HEK293 (cell line): ENCODE results near the gene HOXA10.

Experiments
- GLIS2 ChIP-seq: fragments of 450-650 bp; formaldehyde crosslinking; IDR thresholded peaks from 2 replicates; pipeline ENCODE4 v1.5.1; 2016; ENCODE audit warnings: missing biosample characterization, missing genetic modification characterization
- KLF1 ChIP-seq: fragments of 450-650 bp; formaldehyde crosslinking; IDR thresholded peaks from 2 replicates; pipeline ENCODE4 v1.5.1; 2016; ENCODE audit warnings: missing biosample characterization, missing genetic modification characterization
- KLF7 ChIP-seq: fragments of 450-650 bp; formaldehyde crosslinking; IDR thresholded peaks from 2 replicates; pipeline ENCODE4 v1.5.1; 2016; ENCODE audit warnings: missing biosample characterization, missing genetic modification characterization, borderline replicate concordance
- SCRT2 ChIP-seq: fragments of 450-650 bp; formaldehyde crosslinking; IDR thresholded peaks from 2 replicates; pipeline ENCODE4 v1.5.1; 2016; ENCODE audit warnings: missing biosample characterization, missing genetic modification characterization
- ZBTB1 ChIP-seq: fragments of 450-650 bp; formaldehyde crosslinking; IDR thresholded peaks from 2 replicates; pipeline ENCODE4 v1.5.1; 2016; ENCODE audit warnings: missing biosample characterization, missing genetic modification characterization
- ZBTB17 ChIP-seq: fragments of 450-650 bp; formaldehyde crosslinking; IDR thresholded peaks from 2 replicates; pipeline ENCODE4 v1.5.1; 2016; ENCODE audit warnings: missing biosample characterization, missing genetic modification characterization
- ZFHX2 ChIP-seq: fragments of 450-650 bp; formaldehyde crosslinking; conservative IDR thresholded peaks from 2 replicates; pipeline ENCODE4 v1.5.1; 2016; ENCODE audit warnings: missing biosample characterization, missing genetic modification characterization
- ZFP41 ChIP-seq: fragments of 450-650 bp; formaldehyde crosslinking; IDR thresholded peaks from 2 replicates; pipeline ENCODE4 v1.5.1; 2016; ENCODE audit warnings: missing biosample characterization, missing genetic modification characterization, borderline replicate concordance
- ZNF121 ChIP-seq: fragments of 450-650 bp; formaldehyde crosslinking; IDR thresholded peaks from 2 replicates; pipeline ENCODE4 v1.5.1; 2016; ENCODE audit warnings: missing biosample characterization, missing genetic modification characterization
- ZNF138 ChIP-seq: fragments of 450-650 bp; formaldehyde crosslinking; IDR thresholded peaks from 2 replicates; pipeline ENCODE4 v1.5.1; 2016; ENCODE audit warnings: missing biosample characterization, missing genetic modification characterization, borderline replicate concordance
- ZNF146 ChIP-seq: fragments of 450-650 bp; formaldehyde crosslinking; IDR thresholded peaks from 2 replicates; pipeline ENCODE4 v1.5.1; 2016; ENCODE audit warnings: missing biosample characterization, missing genetic modification characterization
- ZNF16 ChIP-seq: fragments of 450-650 bp; formaldehyde crosslinking; IDR thresholded peaks from 2 replicates; pipeline ENCODE4 v1.5.1; 2016; ENCODE audit warnings: low read depth, missing biosample characterization, missing genetic modification characterization
- ZNF184 ChIP-seq: fragments of 450-650 bp; IDR thresholded peaks from 2 replicates; pipeline ENCODE4 v1.5.1; 2018; ENCODE audit warnings: missing biosample characterization, mild to moderate bottlenecking, missing genetic modification characterization
- ZNF19 ChIP-seq: fragments of 450-650 bp; formaldehyde crosslinking; IDR thresholded peaks from 2 replicates; pipeline ENCODE4; 2016; ENCODE audit warnings: missing biosample characterization, missing genetic modification characterization, low read depth
- ZNF335 ChIP-seq: fragments of 450-650 bp; formaldehyde crosslinking; conservative IDR thresholded peaks from 2 replicates; pipeline ENCODE4 v1.5.1; 2016; ENCODE audit warnings: missing biosample characterization, missing genetic modification characterization
- ZNF341 ChIP-seq: fragments of 450-650 bp; formaldehyde crosslinking; IDR thresholded peaks from 2 replicates; pipeline ENCODE4; 2016; ENCODE audit warnings: low read depth, missing biosample characterization, missing genetic modification characterization
- ZNF350 ChIP-seq: fragments of 450-650 bp; formaldehyde crosslinking; IDR thresholded peaks from 2 replicates; pipeline ENCODE4 v1.5.0; 2017; ENCODE audit warnings: missing biosample characterization, mild to moderate bottlenecking, missing genetic modification characterization
- ZNF354C ChIP-seq: fragments of 450-650 bp; formaldehyde crosslinking; IDR thresholded peaks from 2 replicates; pipeline ENCODE4 v1.5.1; 2016; ENCODE audit warnings: missing biosample characterization, missing genetic modification characterization, low read depth, borderline replicate concordance
- ZNF391 ChIP-seq: fragments of 450-650 bp; formaldehyde crosslinking; IDR thresholded peaks from 2 replicates; pipeline ENCODE4 v1.5.1; 2016; ENCODE audit warnings: low read depth, missing biosample characterization, missing genetic modification characterization, borderline replicate concordance
- ZNF416 ChIP-seq: fragments of 450-650 bp; formaldehyde crosslinking; IDR thresholded peaks from 2 replicates; pipeline ENCODE4 v1.5.1; 2016; ENCODE audit warnings: missing biosample characterization, missing genetic modification characterization
- ZNF501 ChIP-seq: fragments of 450-650 bp; formaldehyde crosslinking; IDR thresholded peaks from 2 replicates; pipeline ENCODE4 v1.5.1; 2016; ENCODE audit warnings: missing biosample characterization, missing genetic modification characterization
- ZNF558 ChIP-seq: fragments of 450-650 bp; formaldehyde crosslinking; IDR thresholded peaks from 2 replicates; pipeline ENCODE4 v1.5.1; 2016; ENCODE audit warnings: missing biosample characterization, missing genetic modification characterization
- ZNF580 ChIP-seq: fragments of 450-650 bp; formaldehyde crosslinking; IDR thresholded peaks from 2 replicates; pipeline ENCODE4 v1.5.1; 2016; ENCODE audit warnings: missing biosample characterization, missing genetic modification characterization
- ZNF585B ChIP-seq: fragments of 450-650 bp; formaldehyde crosslinking; IDR thresholded peaks from 2 replicates; pipeline ENCODE4 v1.5.1; 2016; ENCODE audit warnings: missing biosample characterization, missing genetic modification characterization
- ZNF785 ChIP-seq: fragments of 450-650 bp; formaldehyde crosslinking; IDR thresholded peaks from 2 replicates; pipeline ENCODE4 v1.5.1; 2016; ENCODE audit warnings: missing biosample characterization, missing genetic modification characterization
- ZXDB ChIP-seq: fragments of 450-650 bp; formaldehyde crosslinking; IDR thresholded peaks from 2 replicates; pipeline ENCODE4 v1.5.1; 2016; ENCODE audit warnings: missing biosample characterization, missing genetic modification characterization
- TF ChIP-seq, protein P1 (sequence below): fragments of 450-650 bp; formaldehyde crosslinking; IDR thresholded peaks from 2 replicates; pipeline ENCODE4 v1.5.1; 2016; ENCODE audit warnings: missing biosample characterization, missing genetic modification characterization, low read depth
- TF ChIP-seq, protein P2 (sequence below): fragments of 450-650 bp; formaldehyde crosslinking; conservative IDR thresholded peaks from 2 replicates; pipeline ENCODE4 v1.5.1; 2016; ENCODE audit warnings: low read depth, missing biosample characterization, missing genetic modification characterization
- TF ChIP-seq, protein P3 (sequence below): fragments of 450-650 bp; formaldehyde crosslinking; IDR thresholded peaks from 2 replicates; pipeline ENCODE4 v1.5.1; 2016; ENCODE audit warnings: missing biosample characterization, missing genetic modification characterization
- TF ChIP-seq, protein P4 (sequence below): fragments of 450-650 bp; formaldehyde crosslinking; IDR thresholded peaks from 2 replicates; pipeline ENCODE4 v1.5.1; 2016; ENCODE audit warnings: missing biosample characterization, missing genetic modification characterization
- TF ChIP-seq, protein P5 (sequence below): fragments of 450-650 bp; formaldehyde crosslinking; IDR thresholded peaks from 2 replicates; pipeline ENCODE4 v1.5.1; 2016; ENCODE audit warnings: missing biosample characterization, missing genetic modification characterization

HOXA10 gene

GRCh38 chr7:27187475-27188385, 13.6 kb upstream of the HOXA10 start (continued):
- TF ChIP-seq ZNF146 (tag by site-specific recombination) (no peak), ZNF350 (tag by site-specific recombination) (no peak), ZNF19 (tag by site-specific recombination) (no peak), ZNF16 (tag by site-specific recombination) (no peak), ZNF501 (no peak), SCRT2 (tag by site-specific recombination) (no peak), ZFHX2 (tag by site-specific recombination) (peak; percentile 77), ZNF138 (tag by site-specific recombination) (no peak), ZNF341 (tag by site-specific recombination) (peak; percentile 89), ZNF391 (tag by site-specific recombination) (no peak), ZNF184 (tag by site-specific recombination) (no peak), ZNF585B (tag by site-specific recombination) (no peak), ZNF558 (no peak), ZNF580 (tag by site-specific recombination) (no peak), KLF7 (peak; percentile 12; the same call in 1 of the 2 replicates), ZNF121 (tag by site-specific recombination) (no peak), GLIS2 (tag by site-specific recombination) (peak; percentile 67), ZXDB (tag by site-specific recombination) (0 out of 2 replicates have a peak, but pooled peaks have one; percentile 17), ZNF785 (tag by site-specific recombination) (no peak), ZNF416 (no peak), ZNF335 (tag by site-specific recombination) (peak; percentile 27), ZNF354C (tag by site-specific recombination) (no peak), ZFP41 (tag by site-specific recombination) (no peak), KLF1 (no peak), ZBTB1 (tag by site-specific recombination) (no peak), ZBTB17 (tag by site-specific recombination) (peak; percentile 75)
- TF ChIP-seq, protein P1, sequence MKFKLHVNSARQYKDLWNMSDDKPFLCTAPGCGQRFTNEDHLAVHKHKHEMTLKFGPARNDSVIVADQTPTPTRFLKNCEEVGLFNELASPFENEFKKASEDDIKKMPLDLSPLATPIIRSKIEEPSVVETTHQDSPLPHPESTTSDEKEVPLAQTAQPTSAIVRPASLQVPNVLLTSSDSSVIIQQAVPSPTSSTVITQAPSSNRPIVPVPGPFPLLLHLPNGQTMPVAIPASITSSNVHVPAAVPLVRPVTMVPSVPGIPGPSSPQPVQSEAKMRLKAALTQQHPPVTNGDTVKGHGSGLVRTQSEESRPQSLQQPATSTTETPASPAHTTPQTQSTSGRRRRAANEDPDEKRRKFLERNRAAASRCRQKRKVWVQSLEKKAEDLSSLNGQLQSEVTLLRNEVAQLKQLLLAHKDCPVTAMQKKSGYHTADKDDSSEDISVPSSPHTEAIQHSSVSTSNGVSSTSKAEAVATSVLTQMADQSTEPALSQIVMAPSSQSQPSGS (tag by site-specific recombination), result no peak
- TF ChIP-seq, protein P2, sequence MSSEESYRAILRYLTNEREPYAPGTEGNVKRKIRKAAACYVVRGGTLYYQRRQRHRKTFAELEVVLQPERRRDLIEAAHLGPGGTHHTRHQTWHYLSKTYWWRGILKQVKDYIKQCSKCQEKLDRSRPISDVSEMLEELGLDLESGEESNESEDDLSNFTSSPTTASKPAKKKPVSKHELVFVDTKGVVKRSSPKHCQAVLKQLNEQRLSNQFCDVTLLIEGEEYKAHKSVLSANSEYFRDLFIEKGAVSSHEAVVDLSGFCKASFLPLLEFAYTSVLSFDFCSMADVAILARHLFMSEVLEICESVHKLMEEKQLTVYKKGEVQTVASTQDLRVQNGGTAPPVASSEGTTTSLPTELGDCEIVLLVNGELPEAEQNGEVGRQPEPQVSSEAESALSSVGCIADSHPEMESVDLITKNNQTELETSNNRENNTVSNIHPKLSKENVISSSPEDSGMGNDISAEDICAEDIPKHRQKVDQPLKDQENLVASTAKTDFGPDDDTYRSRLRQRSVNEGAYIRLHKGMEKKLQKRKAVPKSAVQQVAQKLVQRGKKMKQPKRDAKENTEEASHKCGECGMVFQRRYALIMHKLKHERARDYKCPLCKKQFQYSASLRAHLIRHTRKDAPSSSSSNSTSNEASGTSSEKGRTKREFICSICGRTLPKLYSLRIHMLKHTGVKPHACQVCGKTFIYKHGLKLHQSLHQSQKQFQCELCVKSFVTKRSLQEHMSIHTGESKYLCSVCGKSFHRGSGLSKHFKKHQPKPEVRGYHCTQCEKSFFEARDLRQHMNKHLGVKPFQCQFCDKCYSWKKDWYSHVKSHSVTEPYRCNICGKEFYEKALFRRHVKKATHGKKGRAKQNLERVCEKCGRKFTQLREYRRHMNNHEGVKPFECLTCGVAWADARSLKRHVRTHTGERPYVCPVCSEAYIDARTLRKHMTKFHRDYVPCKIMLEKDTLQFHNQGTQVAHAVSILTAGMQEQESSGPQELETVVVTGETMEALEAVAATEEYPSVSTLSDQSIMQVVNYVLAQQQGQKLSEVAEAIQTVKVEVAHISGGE (tag by site-specific recombination), result peak; percentile 37
- TF ChIP-seq, protein P3, sequence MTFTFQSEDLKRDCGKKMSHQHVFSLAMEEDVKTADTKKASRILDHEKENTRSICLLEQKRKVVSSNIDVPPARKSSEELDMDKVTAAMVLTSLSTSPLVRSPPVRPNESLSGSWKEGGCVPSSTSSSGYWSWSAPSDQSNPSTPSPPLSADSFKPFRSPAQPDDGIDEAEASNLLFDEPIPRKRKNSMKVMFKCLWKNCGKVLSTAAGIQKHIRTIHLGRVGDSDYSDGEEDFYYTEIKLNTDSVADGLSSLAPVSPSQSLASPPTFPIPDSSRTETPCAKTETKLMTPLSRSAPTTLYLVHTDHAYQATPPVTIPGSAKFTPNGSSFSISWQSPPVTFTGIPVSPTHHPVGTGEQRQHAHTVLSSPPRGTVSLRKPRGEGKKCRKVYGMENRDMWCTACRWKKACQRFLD (tag by site-specific recombination), result no peak
- TF ChIP-seq, protein P4, sequence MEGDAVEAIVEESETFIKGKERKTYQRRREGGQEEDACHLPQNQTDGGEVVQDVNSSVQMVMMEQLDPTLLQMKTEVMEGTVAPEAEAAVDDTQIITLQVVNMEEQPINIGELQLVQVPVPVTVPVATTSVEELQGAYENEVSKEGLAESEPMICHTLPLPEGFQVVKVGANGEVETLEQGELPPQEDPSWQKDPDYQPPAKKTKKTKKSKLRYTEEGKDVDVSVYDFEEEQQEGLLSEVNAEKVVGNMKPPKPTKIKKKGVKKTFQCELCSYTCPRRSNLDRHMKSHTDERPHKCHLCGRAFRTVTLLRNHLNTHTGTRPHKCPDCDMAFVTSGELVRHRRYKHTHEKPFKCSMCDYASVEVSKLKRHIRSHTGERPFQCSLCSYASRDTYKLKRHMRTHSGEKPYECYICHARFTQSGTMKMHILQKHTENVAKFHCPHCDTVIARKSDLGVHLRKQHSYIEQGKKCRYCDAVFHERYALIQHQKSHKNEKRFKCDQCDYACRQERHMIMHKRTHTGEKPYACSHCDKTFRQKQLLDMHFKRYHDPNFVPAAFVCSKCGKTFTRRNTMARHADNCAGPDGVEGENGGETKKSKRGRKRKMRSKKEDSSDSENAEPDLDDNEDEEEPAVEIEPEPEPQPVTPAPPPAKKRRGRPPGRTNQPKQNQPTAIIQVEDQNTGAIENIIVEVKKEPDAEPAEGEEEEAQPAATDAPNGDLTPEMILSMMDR (tag by site-specific recombination), result peak; percentile 56; the same call in 1 of the 2 replicates
- TF ChIP-seq, protein P5, sequence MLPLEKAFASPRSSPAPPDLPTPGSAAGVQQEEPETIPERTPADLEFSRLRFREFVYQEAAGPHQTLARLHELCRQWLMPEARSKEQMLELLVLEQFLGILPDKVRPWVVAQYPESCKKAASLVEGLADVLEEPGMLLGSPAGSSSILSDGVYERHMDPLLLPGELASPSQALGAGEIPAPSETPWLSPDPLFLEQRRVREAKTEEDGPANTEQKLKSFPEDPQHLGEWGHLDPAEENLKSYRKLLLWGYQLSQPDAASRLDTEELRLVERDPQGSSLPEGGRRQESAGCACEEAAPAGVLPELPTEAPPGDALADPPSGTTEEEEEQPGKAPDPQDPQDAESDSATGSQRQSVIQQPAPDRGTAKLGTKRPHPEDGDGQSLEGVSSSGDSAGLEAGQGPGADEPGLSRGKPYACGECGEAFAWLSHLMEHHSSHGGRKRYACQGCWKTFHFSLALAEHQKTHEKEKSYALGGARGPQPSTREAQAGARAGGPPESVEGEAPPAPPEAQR (tag by site-specific recombination), result no peak
